ENCODE results near the gene SDC3.

SDC3 gene

DNA sequence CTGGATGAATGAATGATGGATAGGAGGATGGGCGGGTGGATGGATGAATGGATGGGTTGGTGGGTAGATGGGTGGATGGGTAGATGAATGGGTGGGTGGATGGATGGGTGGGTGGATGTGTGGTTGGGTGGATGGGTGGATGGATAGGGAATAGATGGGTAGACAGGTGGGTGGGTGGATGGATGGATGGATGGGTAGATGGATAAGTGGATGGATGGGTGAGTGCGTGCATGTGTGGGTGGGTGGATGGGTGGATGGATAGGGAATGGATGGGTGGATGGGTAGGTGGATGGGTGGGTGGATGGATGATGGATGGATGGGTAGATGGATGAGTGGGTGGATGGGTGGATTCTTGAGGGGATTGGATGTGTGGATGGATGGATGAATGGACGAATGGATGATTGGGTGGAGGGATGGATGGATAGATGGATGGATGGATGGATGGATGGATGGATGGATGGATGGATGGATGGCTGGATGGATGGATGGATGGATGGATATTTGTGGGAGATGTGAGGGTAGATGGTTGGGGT, 68.7 kb downstream of the SDC3 start:
- Histone ChIP-seq H3K27ac (no peak overlapping the region), H3K4me3 (no peak overlapping the region)
- no peak for DNase-seq (ENCODE audit: low spot score)
- TF ChIP-seq CTCF (IDR thresholded peaks at IDR 0.05): no peak

DNA sequence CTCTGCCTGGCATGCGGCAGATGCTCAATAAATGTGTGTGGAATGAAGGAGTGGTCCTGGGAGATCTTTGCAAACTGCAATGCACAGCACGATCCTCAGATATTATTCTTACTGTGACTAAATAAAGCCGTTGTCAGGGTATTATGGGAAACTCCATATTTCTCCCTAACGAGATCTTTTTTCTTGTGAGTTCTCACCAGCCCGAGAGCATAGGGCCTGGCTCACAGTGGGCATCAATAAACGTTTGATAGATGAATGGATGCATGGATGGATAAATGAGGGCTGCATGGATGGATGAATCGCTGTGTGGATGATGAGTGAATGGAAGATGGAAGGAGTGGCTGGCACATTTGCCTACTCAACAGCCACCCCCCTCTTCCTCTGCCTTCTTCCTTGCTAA, 69.6 kb downstream of the SDC3 start:
- Histone ChIP-seq H3K4me3 (no peak overlapping the region), H3K27ac (no peak overlapping the region)
- no peak for TF ChIP-seq CTCF (IDR thresholded peaks at IDR 0.05)
- DNase-seq (ENCODE audit: low spot score): no peak

GRCh38 chr1:30837653-30838052, 70.9 kb downstream of the SDC3 start:
- DNase-seq (ENCODE audit: low spot score): no peak
- H3K4me3 ChIP-seq: no peak overlapping the region
- no peak overlapping the region for H3K27ac ChIP-seq
- no peak for TF ChIP-seq CTCF (IDR thresholded peaks at IDR 0.05)

DNA sequence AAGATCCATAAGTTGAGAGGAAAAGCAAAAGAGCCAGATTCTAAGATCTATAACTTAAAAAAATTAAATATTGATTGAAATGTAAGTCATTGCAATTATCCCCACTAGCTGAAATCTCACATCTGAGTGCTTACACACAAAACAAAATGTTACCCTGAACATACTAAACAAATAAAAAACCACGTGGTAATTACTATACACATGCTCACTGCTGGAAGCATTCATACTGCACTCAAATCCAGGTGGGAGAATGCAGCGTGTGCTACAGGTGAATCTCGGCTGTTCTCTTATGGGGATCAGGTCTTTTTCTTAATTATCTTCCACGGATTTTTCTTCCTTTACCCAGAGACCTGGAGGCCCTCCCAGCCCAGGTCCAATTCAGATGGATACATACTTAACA, 74.3 kb downstream of the SDC3 start:
- DNase-seq (ENCODE audit: low spot score): no peak
- no peak overlapping the region for H3K27ac ChIP-seq
- no peak for TF ChIP-seq CTCF (IDR thresholded peaks at IDR 0.05)
- no peak overlapping the region for H3K4me3 ChIP-seq

DNA sequence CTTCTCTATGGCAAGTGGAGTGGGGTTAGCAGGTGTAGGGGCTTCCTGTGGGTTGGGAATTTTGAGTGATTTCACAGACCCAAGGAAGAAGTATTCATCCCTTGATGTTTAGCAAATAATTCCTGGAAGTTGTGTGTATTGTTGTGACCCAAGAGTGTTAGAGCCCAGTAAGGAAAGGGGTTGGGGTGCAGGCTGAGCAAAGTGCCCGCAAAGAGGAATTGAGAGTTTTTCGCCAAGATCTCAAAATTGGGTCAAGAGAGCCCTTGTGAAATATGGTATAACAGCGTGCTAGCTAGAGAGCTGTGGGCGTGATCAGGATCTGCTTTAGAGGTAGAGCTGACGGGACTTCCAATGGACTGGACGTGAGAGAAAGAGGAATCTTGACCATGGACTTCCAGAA, 78.0 kb downstream of the SDC3 start:
- no peak for TF ChIP-seq CTCF (IDR thresholded peaks at IDR 0.05)
- Histone ChIP-seq H3K27ac (no peak overlapping the region), H3K4me3 (no peak overlapping the region)
- no peak for DNase-seq (ENCODE audit: low spot score)

GRCh38 chr1:30829889-30830288, 78.7 kb downstream of the SDC3 start:
- DNase-seq (ENCODE audit: low spot score): no peak
- no peak for TF ChIP-seq CTCF (IDR thresholded peaks at IDR 0.05)
- Histone ChIP-seq H3K4me3 (no peak overlapping the region), H3K27ac (no peak overlapping the region)

DNA sequence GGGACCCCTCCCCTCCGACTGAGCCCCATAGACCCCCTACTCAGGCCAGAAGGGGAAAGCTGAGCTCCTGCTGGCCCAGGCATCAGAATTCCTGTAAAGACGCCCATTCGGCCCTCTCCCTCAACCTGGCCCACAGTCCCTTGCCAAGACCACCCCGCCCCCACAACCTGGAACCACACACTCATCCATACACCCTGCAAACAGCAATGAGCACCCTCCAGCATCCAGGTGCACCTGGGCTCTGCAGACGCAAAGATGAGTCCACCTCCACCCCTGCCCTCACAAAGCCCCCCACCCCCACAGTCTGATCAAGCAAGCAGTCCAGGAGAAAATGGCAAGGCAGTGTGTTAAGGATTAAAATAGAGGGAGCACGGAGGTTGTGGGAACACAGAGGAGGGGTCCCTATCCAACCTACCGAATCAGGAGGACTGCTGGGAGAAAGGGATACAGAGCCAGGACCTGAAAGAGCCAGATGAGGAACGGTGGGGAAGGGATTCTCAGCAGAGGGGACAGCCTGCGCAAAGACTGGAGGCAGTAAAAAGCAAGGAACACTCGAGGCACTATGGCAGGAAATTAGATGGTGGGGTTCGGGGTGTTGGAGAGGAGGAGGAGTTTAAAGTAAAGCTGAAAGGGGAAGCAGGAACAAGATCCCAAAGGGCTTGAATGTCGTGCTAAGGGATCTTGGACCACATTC, 83.7 kb downstream of the SDC3 start:
- no peak for DNase-seq (ENCODE audit: low spot score)
- no peak for TF ChIP-seq CTCF (IDR thresholded peaks at IDR 0.05)
- H3K4me3 ChIP-seq: peak overlapping the region; percentile 65
- peak overlapping the region; percentile 91 to 92 for H3K27ac ChIP-seq

Data from coronary artery (tissue), 2 donors.